Bone marrow (tissue), 2 donors: ENCODE results near the gene SIRPD.

Experiments used
- DNase-seq, 2 donors: peaks; one replicate each; lab custom pipeline; 2025; lab: John Stamatoyannopoulos, UW

Gene SIRPD

DNA sequence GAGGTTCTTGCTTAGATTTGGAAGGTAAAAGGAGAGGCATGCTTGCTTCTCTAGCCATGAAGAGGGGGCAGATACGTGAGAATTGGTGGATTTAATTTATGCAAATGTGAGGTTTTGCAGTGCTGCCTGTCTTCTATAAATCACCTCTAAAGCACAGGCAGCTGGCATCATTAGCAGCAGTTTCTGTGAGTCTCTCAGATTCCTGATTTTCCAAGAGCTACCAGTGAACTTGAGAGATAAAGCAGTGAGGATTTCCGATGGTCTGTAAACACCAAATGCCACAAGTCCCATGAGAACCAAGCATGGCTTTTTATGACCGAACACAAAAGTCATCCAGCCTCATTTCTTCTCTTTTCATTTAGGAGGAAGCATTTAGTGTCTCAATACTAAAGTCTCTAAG lies 63.1 kb downstream of the SIRPD start:
- no peak for DNase-seq

DNA sequence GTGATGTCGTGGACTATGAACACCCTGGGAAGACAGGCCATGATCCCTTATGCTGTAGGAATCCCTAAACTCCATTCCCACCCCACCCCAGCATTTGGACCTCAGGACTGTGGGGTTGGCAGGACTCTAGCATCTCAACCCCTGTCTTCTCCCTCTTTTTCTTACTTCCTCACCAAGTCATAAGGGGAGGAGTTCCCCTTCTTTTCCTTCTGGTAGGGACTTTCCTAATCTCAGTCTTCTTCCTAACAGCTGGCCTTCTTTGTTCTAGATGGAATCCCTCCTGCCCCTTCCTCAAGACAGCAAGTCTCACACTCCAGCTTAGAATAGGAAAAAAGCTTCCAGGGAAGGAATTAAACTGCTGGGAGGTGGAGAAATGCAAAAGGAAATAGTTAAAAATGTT lies 64.0 kb downstream of the SIRPD start:
- no peak for DNase-seq

DNA sequence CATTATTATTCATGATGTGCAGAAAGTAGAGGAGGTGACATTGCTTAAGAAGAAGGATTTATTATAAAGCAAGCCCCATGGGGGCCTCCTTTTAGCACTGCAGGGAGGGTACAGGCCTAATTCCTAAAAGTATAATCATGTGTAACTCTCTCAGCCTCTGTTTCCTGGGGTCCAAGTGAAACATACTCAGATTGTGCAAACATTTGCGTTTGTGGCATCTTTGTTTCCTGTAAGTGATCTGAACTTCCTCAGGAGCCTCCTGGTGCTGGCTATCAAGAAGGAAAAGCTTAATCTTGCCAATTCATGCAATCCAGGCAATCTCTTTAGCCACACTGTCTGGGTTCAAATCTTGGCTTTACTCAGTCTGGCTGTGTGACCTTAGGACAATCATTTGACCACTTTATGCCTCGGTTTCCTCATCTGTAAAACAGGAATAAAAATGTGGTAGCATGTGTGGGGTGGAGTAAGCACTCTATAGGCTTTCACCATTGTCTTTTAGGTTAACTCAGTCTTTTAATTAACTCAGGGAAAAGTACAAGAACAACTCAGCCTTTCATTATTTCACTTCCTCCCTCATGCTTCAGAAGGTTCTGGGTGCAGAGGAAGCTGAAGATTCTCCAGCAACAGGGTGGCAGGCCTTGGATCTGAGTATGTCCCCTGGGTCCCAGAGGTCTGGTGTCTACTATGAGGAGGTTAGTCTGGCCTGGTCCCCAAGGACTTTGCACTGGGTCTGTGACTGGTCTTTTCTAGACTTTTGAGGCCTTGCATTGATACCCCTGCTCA lies 65.5 kb downstream of the SIRPD start:
- DNase-seq = no peak

DNA sequence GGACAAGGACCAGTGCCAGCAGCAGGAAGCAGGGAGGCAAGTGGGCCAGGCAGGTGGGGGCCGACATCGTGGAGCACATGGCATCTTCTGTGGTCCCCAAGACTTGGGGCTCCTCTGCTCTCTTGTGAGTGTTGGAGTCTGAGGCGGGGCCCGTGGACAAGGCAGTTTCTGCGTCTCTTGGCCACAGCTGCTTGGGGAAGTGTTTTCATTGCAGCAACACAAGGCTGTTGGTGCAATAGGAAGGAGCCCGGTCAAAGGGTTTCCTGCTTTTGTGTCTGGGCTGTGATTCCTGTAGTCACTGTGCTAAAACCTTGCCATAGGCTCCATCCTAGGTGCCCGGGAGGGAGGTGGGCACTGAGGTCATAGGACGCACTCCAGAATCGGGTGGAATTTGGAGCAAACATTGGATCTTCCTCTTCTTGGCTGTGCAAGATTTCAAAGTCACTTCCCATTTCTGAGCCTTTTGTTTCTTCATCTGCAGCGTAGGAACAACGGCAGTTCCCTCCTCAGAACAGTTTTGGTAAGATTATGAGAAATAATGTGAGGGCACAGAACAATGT lies 66.1 kb downstream of the SIRPD start, which contains the start of gene SIRPB2:
Gene SIRPB2, minus strand, starts transcription at position 140 of the 560 bp plus-strand sequence. Its CDS starts 61 bp downstream, at position 79.
- DNase-seq = peak; percentile 35 to 37

DNA sequence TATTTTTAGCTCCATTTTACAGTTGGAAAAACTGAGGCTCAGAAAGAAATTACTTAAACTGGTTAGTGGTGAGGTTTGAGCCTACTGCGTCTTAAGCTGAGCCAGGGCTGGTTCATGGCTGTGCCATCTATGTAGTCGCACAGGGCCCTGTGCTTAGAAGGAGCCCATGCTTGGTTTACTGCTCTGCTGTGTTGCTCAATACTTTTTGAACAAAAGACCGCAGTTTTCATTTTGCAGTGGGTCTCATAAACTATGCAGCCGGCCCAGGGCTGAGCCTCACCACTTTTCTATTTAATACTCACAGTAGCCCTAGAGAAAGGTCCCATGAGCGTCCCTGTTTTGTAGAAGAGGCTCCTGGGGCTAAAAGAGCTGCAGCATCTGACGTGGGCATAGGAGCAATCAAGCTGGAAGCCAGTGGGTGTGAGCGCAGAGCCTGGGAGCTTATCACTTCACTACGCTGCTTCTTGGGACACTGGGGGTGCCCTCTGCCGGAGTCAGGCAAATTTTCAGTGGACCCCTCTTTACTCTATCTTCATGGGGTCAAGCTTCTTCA lies 66.8 kb downstream of the SIRPD start:
- DNase-seq = no peak

DNA sequence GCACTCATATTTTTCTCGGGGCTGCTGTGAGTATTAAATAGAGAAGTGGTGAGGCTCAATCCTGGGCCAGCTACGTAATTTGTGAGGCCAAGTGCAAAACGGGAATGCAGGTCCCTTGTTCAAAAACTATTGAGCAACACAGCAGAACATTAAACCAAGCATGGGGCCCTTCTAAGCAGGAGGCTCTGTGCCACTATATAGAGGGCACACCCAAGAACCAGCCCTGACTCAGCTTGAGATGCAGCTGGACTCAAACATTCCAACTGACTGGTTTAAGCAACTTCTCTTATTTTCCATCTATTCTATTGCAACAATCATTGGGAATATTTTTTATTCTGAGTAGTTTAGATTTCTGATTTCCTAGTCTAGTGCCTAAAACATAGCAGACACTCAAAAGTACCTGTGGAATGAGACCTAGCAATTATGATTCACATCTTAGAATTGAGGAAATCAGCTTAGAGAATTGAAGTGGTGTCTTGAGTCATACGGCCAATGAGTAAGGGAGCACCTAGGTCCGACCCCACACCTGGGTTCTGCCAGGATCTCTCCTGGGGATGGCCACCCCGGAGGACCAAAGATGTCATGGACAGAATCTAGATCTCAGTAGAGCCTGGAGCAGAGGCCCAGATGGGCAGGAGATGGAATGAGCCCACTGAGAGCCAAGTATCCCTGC lies 67.6 kb downstream of the SIRPD start:
- peak in 1 of 2 donors; percentile 19 for DNase-seq

DNA sequence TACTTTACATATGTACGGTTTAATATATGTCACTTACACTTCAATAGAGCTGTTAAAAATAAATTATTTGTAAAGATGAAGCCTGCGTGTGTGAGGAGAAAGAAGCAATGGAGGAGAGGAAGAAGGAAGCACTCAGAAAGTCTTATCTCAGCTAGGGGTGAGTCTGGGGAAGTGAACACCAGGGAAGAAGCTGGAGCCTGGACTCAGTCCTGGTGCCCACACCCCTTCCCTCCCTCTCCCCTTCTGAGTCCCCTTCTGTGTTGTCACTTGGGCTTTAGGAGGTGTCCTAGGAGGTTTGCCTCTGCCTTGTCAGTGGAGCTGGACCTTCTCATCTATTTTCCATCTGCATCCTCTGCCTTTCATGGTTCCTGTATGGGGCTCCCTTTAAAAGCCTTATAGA lies 68.2 kb downstream of the SIRPD start:
- no peak for DNase-seq

DNA sequence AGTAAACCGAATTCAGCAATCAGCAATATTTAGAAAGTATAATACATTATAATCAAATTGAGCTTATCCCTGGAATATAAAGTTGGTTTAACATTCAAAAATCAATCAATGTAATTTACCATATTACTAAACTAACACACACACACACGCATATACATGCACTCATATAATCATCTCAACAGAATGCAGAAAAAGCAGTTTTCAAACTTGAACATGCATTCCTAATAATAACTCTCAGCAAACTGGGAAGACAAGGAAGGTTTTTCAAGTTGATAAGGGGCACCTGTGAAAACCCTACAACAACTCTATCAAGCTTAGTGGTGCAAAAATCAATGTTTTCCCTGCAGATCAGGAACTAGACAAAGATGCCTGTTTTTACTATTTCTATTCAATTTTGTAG lies 70.9 kb downstream of the SIRPD start:
- no peak for DNase-seq

DNA sequence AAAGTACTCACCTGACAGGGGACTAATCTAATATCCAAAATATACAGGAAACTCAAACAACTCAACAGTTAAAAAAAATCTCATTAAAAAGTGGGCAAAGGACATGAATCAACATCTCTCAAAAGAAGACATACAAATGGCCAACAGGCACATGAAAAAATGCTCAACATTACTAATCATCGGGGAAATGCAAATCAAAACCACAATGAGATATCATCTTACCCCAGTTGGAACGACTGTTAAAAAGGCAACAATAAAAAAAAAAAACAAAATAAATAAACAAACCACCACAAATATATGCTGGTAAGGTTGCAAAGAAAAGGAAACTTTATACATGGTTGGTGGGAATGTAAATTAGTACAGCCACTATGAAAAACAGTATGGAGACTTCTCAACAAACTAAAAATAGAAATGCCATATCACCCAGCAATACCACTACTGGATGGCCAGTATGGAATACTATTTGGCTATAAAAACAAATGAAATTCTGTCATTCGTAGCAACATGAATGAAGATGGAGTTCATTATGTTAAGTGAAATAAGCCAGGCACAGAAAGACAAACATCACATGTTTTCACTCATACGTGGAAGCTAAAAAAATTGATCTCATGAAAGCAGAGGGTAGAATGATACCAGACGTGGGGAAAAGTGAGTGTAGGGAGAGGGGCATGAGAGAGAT lies 72.9 kb downstream of the SIRPD start:
- no peak for DNase-seq
